ENCODE data around the gene CAB39. TPM values are rescaled to one million over a fixed set of nuclear protein-coding genes. Genes with fewer than 3 reads are reported as not detected.

CAB39 gene
- total and polyA plus RNA-seq, 2 of the 8 experiments (the other 6 are each of a cell fraction or from before 2014, with no cell fraction given): 16.4 to 50.5 TPM

GRCh38 chr2:230668184-230668938, 44.3 kb upstream of the CAB39 start (continued):
- TF ChIP-seq CHD7 (IDR thresholded peaks at IDR 0.05; ENCODE audit: insufficient replicate concordance, low read length) (no peak), EZH2 (IDR thresholded peaks at IDR 0.05; ENCODE audit: low read depth, low read length, severe bottlenecking) (no peak), SUZ12 (IDR thresholded peaks at IDR 0.05; ENCODE audit: low read length) (no peak), CEBPB (IDR thresholded peaks at IDR 0.05; ENCODE audit: low read depth, low read length) (no peak), E2F6 (IDR thresholded peaks at IDR 0.05) (no peak), GTF2F1 (IDR thresholded peaks at IDR 0.05; ENCODE audit: borderline replicate concordance, low read depth, low read length) (no peak), BRCA1 (IDR thresholded peaks at IDR 0.05; ENCODE audit: low read depth, low read length) (no peak), SAP30 (IDR thresholded peaks at IDR 0.05; ENCODE audit: insufficient read depth, insufficient replicate concordance, low read length) (no peak), KDM5A (IDR thresholded peaks at IDR 0.05; ENCODE audit: low read length) (no peak)

All from H1 (cell line).